ENCODE results near the gene C5AR2.
"Not testable (repeated sequence)": the region's sequence is repeated elsewhere in the genome, so short reads cannot be mapped to it uniquely, and the experiment has no call there.

C5AR2 gene

DNA sequence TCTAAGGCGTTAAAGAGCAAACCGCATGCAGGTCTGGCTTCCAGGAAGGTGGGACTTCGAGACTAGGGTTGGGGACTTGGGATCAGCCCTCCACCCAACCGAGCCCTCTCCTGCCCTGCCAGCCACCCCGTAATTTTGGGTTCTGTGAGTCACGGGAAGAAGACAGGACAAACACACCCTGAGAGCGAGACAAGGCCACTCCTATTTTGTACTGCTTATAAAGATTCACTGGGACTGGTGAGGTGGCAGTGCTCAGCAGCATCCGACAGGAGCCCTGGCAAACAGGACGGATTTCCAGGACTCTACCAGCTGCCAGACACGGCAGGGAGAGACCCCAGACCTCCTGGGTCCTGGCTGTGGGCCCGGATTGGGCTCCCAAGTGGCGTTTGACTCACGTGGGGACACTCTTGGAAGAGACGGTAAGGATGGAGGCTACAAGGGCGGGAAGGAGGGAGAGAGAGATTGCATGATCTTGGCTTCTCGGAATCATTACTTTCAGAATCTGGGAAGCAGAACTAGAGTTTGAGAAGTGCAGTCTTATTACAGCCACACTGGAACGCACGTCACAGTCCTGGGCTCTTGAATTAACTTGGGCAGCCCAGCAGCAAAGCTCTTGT, at the start of gene C5AR2:
Gene C5AR2 (plus strand): TSS at position 245 of the 617 bp plus-strand sequence. CDS start 8,625 bp downstream, outside the sequence.
- DNase-seq = no peak

DNA sequence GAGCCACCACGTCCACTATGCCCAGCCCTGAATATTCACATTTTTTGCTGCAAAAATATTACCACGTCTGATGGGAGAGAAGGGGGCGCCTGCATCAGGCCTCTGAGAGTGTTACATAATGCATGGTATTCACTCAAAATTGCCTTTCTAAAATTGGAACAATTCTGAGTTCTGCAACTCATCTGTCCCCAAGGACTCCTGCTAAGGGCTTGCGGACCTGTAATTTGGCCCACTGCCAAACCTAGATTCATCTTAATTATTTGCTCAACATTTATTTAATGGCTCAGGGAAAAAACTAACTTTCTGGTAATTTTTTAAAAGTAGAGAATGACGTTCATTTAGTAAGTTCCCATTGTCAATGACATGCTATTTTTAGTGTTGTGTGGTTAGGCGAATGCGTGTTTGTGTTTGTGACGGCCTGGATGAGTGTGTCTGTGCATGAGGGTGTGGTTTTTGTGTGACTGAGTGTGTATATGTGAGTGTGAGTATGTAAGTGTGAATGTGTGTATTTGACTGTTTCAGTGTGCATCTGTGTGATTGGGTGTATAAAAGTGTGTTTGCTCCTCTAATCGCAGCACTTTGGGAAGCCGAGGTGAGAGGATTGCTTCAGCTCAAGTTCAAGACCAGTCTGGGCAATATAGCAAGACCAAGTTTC, 48.4 kb upstream of the C5AR2 start:
- DNase-seq = no peak

DNA sequence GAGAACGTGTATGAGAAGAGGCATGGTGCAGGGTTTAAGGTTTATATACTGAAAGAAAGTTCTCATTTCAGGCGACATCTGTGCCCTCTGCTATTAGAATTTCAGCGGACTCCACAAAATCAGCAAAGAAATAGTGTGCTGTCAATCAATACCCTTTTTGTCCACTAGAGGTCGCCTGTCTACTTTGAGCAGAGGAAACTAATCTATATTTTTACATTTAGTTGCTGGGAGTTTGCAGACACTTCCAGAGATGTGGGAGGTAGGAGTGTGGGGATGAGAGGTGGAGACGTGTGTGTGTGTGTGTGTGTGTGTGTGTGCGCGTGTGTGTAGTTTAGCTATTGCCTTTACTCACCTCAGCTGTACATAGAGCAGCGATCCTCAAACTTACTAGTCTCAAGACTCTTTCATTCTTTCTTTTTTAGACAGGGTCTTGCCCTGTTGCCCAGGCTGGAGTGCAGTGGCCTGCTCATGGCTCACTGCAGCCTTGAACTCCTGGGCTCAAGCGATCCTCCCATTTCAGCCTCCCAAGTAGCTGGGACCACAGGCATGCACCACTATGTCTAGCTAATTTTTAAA, 47.6 kb upstream of the C5AR2 start:
- peak; percentile 45 to 50 for DNase-seq

DNA sequence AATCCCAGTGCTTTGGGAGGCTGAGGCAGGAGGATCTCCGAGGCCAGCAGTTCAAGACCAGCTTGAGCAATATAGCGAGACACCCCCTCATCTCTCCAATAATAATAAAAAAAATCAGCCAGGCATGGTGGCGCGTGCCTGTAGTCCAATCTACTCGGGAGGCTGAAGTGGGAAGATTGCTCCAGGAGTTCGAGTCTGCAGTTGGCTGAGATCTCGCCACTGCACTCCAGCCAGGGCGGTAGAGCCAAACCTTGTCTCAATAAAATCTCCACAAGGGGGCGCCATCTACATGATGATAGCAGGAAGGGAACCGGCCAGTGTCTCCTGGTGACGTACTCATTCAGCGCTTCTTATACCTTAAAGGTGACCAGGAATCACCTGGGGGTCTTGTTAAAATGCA, 35.9 kb upstream of the C5AR2 start:
- peak; percentile 83 to 92 for DNase-seq

GRCh38 chr19:47300867-47301266, 31.1 kb upstream of the C5AR2 start:
- DNase-seq = not testable (repeated sequence)

DNA sequence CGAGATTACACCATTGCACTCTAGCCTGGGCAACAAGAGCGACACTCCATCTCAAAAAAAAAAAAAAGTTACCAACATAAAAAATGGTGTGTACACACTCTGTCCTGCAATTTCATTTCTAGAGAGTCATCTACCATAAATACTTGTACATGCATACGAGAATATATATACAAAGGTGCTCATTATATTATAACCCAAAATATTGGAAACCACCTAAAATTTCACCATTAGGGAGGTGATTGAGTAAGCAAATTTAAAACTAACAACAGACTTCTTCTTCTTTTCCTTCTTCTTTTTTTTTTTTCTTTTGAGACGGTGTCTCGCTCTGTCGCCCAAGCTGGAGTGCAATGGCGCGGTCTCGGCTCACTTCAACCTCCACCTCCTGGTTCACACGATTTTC, 29.7 kb upstream of the C5AR2 start:
- DNase-seq = no peak

DNA sequence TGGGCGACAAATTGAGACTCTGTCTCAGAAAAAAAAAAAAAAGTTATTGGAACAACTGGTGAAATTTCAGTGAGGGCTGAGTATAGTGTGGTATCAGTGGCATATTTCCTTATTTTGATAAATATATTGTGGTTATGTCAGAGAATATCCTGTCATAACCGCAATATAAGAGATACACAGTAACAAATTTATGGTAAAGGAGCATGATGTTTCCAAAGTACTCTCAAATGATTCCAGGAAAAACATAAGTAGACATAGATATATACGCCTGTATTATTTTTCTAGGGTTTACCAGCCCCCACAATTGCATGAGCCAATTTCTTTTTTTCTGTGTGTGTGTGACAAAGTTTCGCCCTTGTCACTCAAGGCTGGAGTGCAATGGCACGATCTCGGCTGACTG, 28.0 kb upstream of the C5AR2 start:
- no peak for DNase-seq

DNA sequence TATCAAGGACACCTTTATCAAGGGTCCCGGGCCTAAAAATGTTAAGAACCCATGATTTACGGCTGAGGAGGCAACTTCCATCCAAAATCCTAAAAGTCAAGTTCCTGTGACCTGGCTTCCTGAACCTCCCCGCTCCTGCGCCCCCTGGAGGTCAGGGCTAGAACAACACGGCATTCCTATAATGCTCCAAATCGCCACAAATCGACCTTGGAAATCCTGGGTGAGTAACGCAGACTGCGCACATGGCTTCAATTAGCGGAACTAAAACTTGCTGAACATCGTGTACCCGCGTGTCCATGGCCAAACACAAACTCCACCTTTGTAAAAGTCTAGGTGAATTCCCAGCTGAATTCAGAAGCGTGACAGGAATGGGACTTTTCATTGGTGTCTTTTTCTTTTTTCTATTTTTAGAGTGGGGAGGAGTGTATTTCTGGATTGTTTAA, 26.6 kb upstream of the C5AR2 start:
- DNase-seq = peak; percentile 53 to 59

GRCh38 chr19:47306303-47306702, 25.7 kb upstream of the C5AR2 start:
- no peak for DNase-seq

- no peak for DNase-seq
Observed at GRCh38 chr19:47309038-47309437, 22.9 kb upstream of the C5AR2 start.

GRCh38 chr19:47309608-47310007, 22.4 kb upstream of the C5AR2 start, which contains the start of gene C5AR1:
Gene C5AR1, plus strand, starts transcription at chr19:47309861. Its CDS starts 35 bp downstream, at chr19:47309896.
- DNase-seq = no peak

DNA sequence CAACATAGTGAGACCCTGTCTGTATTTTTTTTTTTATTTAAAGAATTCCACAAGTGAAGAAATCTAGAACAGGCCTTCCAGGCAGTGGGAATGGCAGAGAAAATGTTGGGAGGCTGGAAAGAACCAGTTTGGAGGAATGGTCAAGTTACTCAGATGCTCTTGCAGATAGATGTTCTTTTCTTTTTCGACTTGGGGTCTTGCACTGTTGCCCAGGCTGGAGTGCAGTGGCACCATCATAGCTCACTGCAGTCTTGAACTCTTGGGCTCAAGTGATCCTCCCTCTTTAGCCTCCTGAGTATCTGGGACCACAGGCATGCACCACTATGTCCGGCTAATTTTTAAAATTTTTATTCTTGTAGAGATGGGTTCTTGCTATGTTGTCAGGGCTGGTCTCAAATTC, 21.7 kb upstream of the C5AR2 start:
- DNase-seq = no peak

DNA sequence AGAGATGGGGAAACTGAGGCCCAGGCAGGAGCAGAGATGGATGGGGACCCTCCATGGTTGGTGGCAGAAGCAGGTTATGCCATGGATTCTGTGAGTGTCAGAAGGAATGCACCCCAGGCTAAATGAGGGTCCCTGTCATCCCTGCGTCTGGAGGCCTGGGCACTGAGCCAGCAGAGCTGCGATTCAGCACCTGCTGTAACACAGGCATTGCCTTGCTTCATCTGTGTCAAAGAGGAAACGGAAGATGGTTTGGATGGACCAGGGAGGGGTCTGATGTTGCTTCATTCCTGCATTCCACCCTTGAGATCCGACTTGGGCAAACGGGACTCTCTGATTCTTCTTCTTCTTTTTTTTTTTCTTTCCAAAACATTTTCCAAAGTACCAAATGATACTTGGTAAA, 21.2 kb upstream of the C5AR2 start:
- DNase-seq = peak in 1 of 2 experiments; percentile 33

GRCh38 chr19:47312366-47313006, 19.5 kb upstream of the C5AR2 start:
- no peak for DNase-seq

DNA sequence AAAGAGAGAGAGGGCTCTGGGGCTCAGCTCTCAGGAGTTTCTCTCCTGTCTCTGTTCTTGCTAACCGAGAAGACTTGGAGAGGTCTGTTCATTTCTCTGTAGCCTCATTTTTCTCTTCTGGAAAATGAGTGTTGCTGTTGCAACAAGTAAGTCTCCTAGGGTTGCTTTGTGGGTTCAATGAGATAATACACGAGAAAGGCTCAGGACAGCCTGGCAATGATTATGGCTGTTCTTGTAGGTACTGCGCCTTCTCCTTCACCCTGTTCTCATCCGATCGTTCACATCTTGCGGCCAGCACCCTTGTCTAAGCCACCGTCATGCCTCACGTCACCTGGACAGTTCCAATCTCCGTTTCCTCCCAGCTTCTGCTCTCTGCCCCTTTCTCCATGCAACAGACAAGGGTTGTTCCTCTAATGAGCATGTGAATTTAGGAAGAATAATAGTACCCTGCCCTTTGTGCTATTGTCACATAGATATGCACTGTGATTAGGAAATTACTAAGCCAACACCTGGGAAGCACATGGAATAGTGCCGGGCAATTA, 18.1 kb upstream of the C5AR2 start:
- DNase-seq = no peak

- DNase-seq = no peak
Observed at GRCh38 chr19:47315125-47315821, 16.7 kb upstream of the C5AR2 start.

- DNase-seq = no peak
Observed at GRCh38 chr19:47316513-47316912, 15.5 kb upstream of the C5AR2 start.

DNA sequence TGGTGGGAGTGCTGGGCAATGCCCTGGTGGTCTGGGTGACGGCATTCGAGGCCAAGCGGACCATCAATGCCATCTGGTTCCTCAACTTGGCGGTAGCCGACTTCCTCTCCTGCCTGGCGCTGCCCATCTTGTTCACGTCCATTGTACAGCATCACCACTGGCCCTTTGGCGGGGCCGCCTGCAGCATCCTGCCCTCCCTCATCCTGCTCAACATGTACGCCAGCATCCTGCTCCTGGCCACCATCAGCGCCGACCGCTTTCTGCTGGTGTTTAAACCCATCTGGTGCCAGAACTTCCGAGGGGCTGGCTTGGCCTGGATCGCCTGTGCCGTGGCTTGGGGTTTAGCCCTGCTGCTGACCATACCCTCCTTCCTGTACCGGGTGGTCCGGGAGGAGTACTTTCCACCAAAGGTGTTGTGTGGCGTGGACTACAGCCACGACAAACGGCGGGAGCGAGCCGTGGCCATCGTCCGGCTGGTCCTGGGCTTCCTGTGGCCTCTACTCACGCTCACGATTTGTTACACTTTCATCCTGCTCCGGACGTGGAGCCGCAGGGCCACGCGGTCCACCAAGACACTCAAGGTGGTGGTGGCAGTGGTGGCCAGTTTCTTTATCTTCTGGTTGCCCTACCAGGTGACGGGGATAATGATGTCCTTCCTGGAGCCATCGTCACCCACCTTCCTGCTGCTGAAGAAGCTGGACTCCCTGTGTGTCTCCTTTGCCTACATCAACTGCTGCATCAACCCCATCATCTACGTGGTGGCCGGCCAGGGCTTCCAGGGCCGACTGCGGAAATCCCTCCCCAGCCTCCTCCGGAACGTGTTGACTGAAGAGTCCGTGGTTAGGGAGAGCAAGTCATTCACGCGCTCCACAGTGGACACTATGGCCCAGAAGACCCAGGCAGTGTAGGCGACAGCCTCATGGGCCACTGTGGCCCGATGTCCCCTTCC, 11.8 kb upstream of the C5AR2 start:
- DNase-seq = no peak

DNA sequence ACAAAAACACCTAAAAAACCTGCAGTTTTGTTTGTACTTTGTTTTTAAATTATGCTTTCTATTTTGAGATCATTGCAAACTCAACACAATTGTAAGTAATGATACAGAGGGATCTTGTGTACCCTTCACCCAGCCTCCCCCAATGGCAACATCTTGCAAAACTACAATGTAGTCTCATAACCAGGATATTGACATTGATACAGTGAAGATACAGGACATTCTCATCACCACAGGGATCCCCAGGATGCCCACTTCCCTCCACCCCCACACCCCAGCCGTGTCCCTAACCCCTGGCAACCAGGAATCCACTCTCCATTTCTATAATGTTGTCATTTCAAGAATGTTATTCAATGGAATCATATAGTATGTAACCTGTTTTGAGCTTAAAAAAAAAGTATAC, 10.3 kb upstream of the C5AR2 start:
- no peak for DNase-seq

DNA sequence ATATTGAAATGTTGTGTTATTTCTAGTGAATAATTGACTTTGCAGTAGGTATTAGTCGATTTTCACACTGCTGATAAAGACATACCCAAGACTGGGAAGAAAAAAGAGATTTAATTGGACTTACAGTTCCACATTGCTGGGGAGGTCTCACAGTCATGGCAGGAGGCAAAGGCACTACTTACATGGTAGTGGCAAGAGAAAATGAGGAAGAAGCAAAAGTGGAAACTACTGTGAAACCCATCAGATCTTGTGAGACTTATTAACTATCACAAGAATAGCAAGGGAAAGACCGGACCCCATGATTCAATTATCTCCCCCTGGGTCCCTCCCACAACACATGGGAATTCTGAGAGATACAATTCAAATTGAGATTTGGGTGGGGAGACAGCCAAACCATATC, 9.9 kb upstream of the C5AR2 start:
- no peak for DNase-seq

GRCh38 chr19:47323409-47323808, 8.6 kb upstream of the C5AR2 start:
- DNase-seq = no peak

- no peak for DNase-seq
Observed at GRCh38 chr19:47323872-47324271, 8.1 kb upstream of the C5AR2 start.
